H9 (cell line): Measurements from ENCODE around the gene PXN. TPM values are rescaled to one million over a fixed set of nuclear protein-coding genes. Genes with fewer than 3 reads are reported as not detected.

Experiments used
- DNase-seq: peaks from one replicate; pipeline ENCODE4 v3.0.0-alpha.2; 2017
- H2AFZ ChIP-seq: one replicate; pipeline ENCODE4 v1.6.1; 2013; ENCODE audit warnings: mild to moderate bottlenecking, low read length, control low read depth, moderate library complexity
- H2AK5ac ChIP-seq: 2 replicates; pipeline ENCODE4 v1.6.1; 2013; ENCODE audit warnings: low read length, control low read depth, mixed read lengths; ENCODE audit not compliant: insufficient read length
- H2BK120ac ChIP-seq: one replicate; pipeline ENCODE4 v1.6.1; 2013; ENCODE audit warnings: low read depth, mild to moderate bottlenecking, low read length, control low read depth, inconsistent platforms; ENCODE audit not compliant: poor library complexity, severe bottlenecking
- H2BK12ac ChIP-seq: 2 replicates; pipeline ENCODE4 v1.6.1; 2013; ENCODE audit warnings: low read length, control low read depth, mixed read lengths, low read depth; ENCODE audit not compliant: insufficient read length
- H2BK15ac ChIP-seq: 2 replicates; pipeline ENCODE4 v1.6.1; 2013; ENCODE audit warnings: low read depth, low read length, control low read depth
- H2BK20ac ChIP-seq: one replicate; pipeline ENCODE4 v1.6.1; 2013; ENCODE audit warnings: low read depth, mild to moderate bottlenecking, low read length, control low read depth, inconsistent platforms; ENCODE audit not compliant: poor library complexity, severe bottlenecking
- H2BK5ac ChIP-seq: 2 replicates; pipeline ENCODE4 v1.6.1; 2013; ENCODE audit warnings: low read length, control low read depth, mixed read lengths; ENCODE audit not compliant: insufficient read length
- H3K14ac ChIP-seq: 2 replicates; pipeline ENCODE4 v1.6.1; 2013; ENCODE audit warnings: low read length, control low read depth; ENCODE audit not compliant: insufficient read depth
- H3K18ac ChIP-seq: 2 replicates; pipeline ENCODE4 v1.6.1; 2013; ENCODE audit warnings: low read depth, mild to moderate bottlenecking, mixed read lengths, low read length, control low read depth; ENCODE audit not compliant: insufficient read length
- H3K23ac ChIP-seq: 2 replicates; pipeline ENCODE4 v1.6.1; 2013; ENCODE audit warnings: low read length, control low read depth, mixed read lengths, low read depth; ENCODE audit not compliant: insufficient read length
- H3K23me2 ChIP-seq: 2 replicates; pipeline ENCODE4 v1.6.1; 2013; ENCODE audit warnings: low read depth, mild to moderate bottlenecking, mixed read lengths, low read length, control low read depth; ENCODE audit not compliant: insufficient read length, poor library complexity, severe bottlenecking
- H3K27ac ChIP-seq: 2 replicates; pipeline ENCODE4 v1.5.1; 2013; ENCODE audit warnings: low read length, control low read depth, mixed read lengths, low read depth; ENCODE audit not compliant: insufficient read length
- H3K27me3 ChIP-seq: 2 replicates; pipeline ENCODE4 v1.6.1; 2013; ENCODE audit warnings: low read length, control low read depth, inconsistent platforms; ENCODE audit not compliant: insufficient read depth
- H3K4ac ChIP-seq: 2 replicates; pipeline ENCODE4 v1.6.1; 2013; ENCODE audit warnings: low read depth, mild to moderate bottlenecking, control low read depth, inconsistent platforms, low read length, moderate library complexity
- H3K4me1 ChIP-seq: 2 replicates; pipeline ENCODE4 v1.6.1; 2013; ENCODE audit warnings: low read length, control low read depth, inconsistent platforms; ENCODE audit not compliant: insufficient read depth
- H3K4me2 ChIP-seq: 2 replicates; pipeline ENCODE4 v1.6.1; 2013; ENCODE audit warnings: low read length, control low read depth, mixed read lengths; ENCODE audit not compliant: insufficient read length, insufficient read depth
- H3K56ac ChIP-seq: 2 replicates; pipeline ENCODE4 v1.6.1; 2013; ENCODE audit warnings: low read depth, mild to moderate bottlenecking, mixed read lengths, low read length, control low read depth; ENCODE audit not compliant: insufficient read length
- H3K79me1 ChIP-seq: 2 replicates; pipeline ENCODE4 v1.6.1; 2013; ENCODE audit warnings: low read depth, mild to moderate bottlenecking, moderate library complexity, low read length, control low read depth, inconsistent platforms; ENCODE audit not compliant: insufficient read depth, poor library complexity, severe bottlenecking
- H3K79me2 ChIP-seq: 2 replicates; pipeline ENCODE4 v1.6.1; 2013; ENCODE audit warnings: low read length, control low read depth, inconsistent platforms; ENCODE audit not compliant: insufficient read depth
- H3K9ac ChIP-seq: 2 replicates; pipeline ENCODE4 v1.6.1; 2013; ENCODE audit warnings: low read length, control low read depth, mixed read lengths; ENCODE audit not compliant: insufficient read length; ENCODE audit errors: extremely low read depth
- H3K9me3 ChIP-seq: one replicate; pipeline ENCODE4 v1.6.1; 2013; ENCODE audit warnings: low read depth, low read length, inconsistent platforms; ENCODE audit not compliant: control insufficient read depth
- H3T11ph ChIP-seq: one replicate; pipeline ENCODE4 v1.6.1; 2013; ENCODE audit warnings: mild to moderate bottlenecking, low read length, control low read depth, inconsistent platforms
- H4K20me1 ChIP-seq: one replicate; pipeline ENCODE4 v1.6.1; 2013; ENCODE audit not compliant: control insufficient read depth, insufficient read length, insufficient read depth
- H4K5ac ChIP-seq: 2 replicates; pipeline ENCODE4 v1.6.1; 2013; ENCODE audit warnings: low read depth, mild to moderate bottlenecking, mixed read lengths, low read length, control low read depth; ENCODE audit not compliant: insufficient read length
- H4K8ac ChIP-seq: replicated peaks from 2 replicates; pipeline ENCODE4 v1.6.1; 2013; ENCODE audit warnings: low read length, control low read depth, mixed read lengths, low read depth; ENCODE audit not compliant: insufficient read length
- H4K91ac ChIP-seq: 2 replicates; pipeline ENCODE4 v1.6.1; 2013; ENCODE audit warnings: low read depth, mild to moderate bottlenecking, moderate library complexity, mixed read lengths, low read length, control low read depth; ENCODE audit not compliant: insufficient read length
- H3K27ac Mint-ChIP-seq, 3 experiments: 2 replicates in 2 of 3; 3 replicates in 1 of 3; pipeline ENCODE4 v1.8.0; 2020 to 2021; ENCODE audit warnings: mixed read lengths in 3 of 3, mild to moderate bottlenecking in 1 of 3, moderate library complexity in 1 of 3
- H3K27me3 Mint-ChIP-seq: 2 replicates; pipeline ENCODE4 v1.8.0; 2021; ENCODE audit warnings: low read depth, mild to moderate bottlenecking, moderate library complexity, mixed read lengths
- H3K36me3 Mint-ChIP-seq, 3 experiments: 2 replicates in 2 of 3; 3 replicates in 1 of 3; pipeline ENCODE4 v1.8.0; 2020 to 2021; ENCODE audit warnings: low read depth in 3 of 3, mixed read lengths in 3 of 3; ENCODE audit not compliant: insufficient read depth in 1 of 3
- H3K4me1 Mint-ChIP-seq, 2 experiments: 2 replicates each; pipeline ENCODE4 v1.8.0; 2020; ENCODE audit warnings: mixed read lengths in 2 of 2
- H3K4me3 Mint-ChIP-seq, 2 experiments: 2 replicates in 1 of 2; 3 replicates in 1 of 2; pipeline ENCODE4 v1.8.0; 2020 to 2021; ENCODE audit warnings: mild to moderate bottlenecking in 2 of 2, mixed read lengths in 2 of 2, moderate library complexity in 1 of 2
- H3K9me3 Mint-ChIP-seq, 2 experiments: 2 replicates in 1 of 2; 3 replicates in 1 of 2; pipeline ENCODE4 v1.8.0; 2020; ENCODE audit warnings: mild to moderate bottlenecking in 2 of 2, mixed read lengths in 2 of 2, moderate library complexity in 1 of 2
- WGBS: extraction: QIAGEN DNeasy Blood & Tissue Kit; methylation state at CpG from one replicate; pipeline ENCODE4 v1.1.7; 2013; ENCODE audit warnings: missing lambda C conversion rate, low lambda C conversion rate, mixed read lengths; ENCODE audit not compliant: insufficient read length; ENCODE audit errors: extremely low coverage; 5-methylcytosine and 5-hydroxymethylcytosine counted together
- total RNA-seq: library from RNA; stranded (reverse); gene quantifications from 2 replicates; pipeline ENCODE4 v1.2.1, GENCODE V29; 2021
- TF ChIP-seq, protein P1 (sequence below): fragments of 200-600 bp; sonication (generic); conservative IDR thresholded peaks from 3 replicates; pipeline ENCODE4 v1.8.0; 2021; ENCODE audit warnings: antibody characterized with exemption, mild to moderate bottlenecking

PXN gene
- total RNA-seq, 1 experiment from 2014 or later: 92.8 TPM

GRCh38 chr12:120180975-120181374 lies 84.6 kb downstream of the PXN start:
- H4K8ac ChIP-seq: no peak overlapping the region
- H4K20me1 ChIP-seq: no peaks in the 10 kb centered on the region
- H3K27ac ChIP-seq: no peak overlapping the region
- no peak overlapping the region for H3K27ac Mint-ChIP-seq
- H3K36me3 Mint-ChIP-seq: peaks cover 53 to 86% (median 80%) of the 10 kb centered on the region in 3 experiments; a peak in 6 of 7 replicates
- no peak overlapping the region for H3K18ac ChIP-seq
- WGBS: no CpG with 5 or more reads among the region's 7 CpGs
- H3K14ac ChIP-seq: no peak overlapping the region
- H3K4me2 ChIP-seq: no peak overlapping the region
- TF ChIP-seq, protein P1, sequence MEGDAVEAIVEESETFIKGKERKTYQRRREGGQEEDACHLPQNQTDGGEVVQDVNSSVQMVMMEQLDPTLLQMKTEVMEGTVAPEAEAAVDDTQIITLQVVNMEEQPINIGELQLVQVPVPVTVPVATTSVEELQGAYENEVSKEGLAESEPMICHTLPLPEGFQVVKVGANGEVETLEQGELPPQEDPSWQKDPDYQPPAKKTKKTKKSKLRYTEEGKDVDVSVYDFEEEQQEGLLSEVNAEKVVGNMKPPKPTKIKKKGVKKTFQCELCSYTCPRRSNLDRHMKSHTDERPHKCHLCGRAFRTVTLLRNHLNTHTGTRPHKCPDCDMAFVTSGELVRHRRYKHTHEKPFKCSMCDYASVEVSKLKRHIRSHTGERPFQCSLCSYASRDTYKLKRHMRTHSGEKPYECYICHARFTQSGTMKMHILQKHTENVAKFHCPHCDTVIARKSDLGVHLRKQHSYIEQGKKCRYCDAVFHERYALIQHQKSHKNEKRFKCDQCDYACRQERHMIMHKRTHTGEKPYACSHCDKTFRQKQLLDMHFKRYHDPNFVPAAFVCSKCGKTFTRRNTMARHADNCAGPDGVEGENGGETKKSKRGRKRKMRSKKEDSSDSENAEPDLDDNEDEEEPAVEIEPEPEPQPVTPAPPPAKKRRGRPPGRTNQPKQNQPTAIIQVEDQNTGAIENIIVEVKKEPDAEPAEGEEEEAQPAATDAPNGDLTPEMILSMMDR: no peak
- no peak overlapping the region for H3K4ac ChIP-seq
- no peaks in the 10 kb centered on the region for H3K27me3 ChIP-seq
- no peak overlapping the region for H3K23ac ChIP-seq
- no peak overlapping the region for H2BK15ac ChIP-seq
- no peak overlapping the region for H2BK120ac ChIP-seq
- H3K79me2 ChIP-seq: no peaks in the 10 kb centered on the region
- no peaks in the 10 kb centered on the region for H3K9me3 ChIP-seq
- no peak overlapping the region for H4K91ac ChIP-seq
- H3T11ph ChIP-seq: no peak overlapping the region
- H3K27me3 Mint-ChIP-seq: no peaks in the 10 kb centered on the region
- H2AFZ ChIP-seq: no peak overlapping the region
- no peak overlapping the region for H2BK12ac ChIP-seq
- H4K5ac ChIP-seq: no peak overlapping the region
- no peaks in the 10 kb centered on the region for H3K4me1 Mint-ChIP-seq
- H2AK5ac ChIP-seq: no peak overlapping the region
- no peak for DNase-seq
- no peaks in the 10 kb centered on the region for H3K9me3 Mint-ChIP-seq
- peaks cover 3% of the 10 kb centered on the region for H3K79me1 ChIP-seq
- no peak overlapping the region for H2BK20ac ChIP-seq
- H3K4me3 Mint-ChIP-seq: no peak overlapping the region
- H3K23me2 ChIP-seq: no peaks in the 10 kb centered on the region
- no peaks in the 10 kb centered on the region for H3K4me1 ChIP-seq
- no peak overlapping the region for H3K9ac ChIP-seq
- no peak overlapping the region for H3K56ac ChIP-seq
- H2BK5ac ChIP-seq: no peak overlapping the region
